NCI-H1694 treated with DMSO at 0.1 percent for 48 hours (cell line): ENCODE measurements around the gene KRTAP10-6.
"Not testable (repeated sequence)": the region's sequence is repeated elsewhere in the genome, so short reads cannot be mapped to it uniquely, and the experiment has no call there.

Experiments
- DNase-seq: peaks from one replicate; lab custom pipeline; 2025; lab: John Stamatoyannopoulos, UW

KRTAP10-6 gene

GRCh38 chr21:44599264-44600029 lies 7.1 kb upstream of the KRTAP10-6 start:
- DNase-seq, result no peak

- DNase-seq, result no peak
Observed at GRCh38 chr21:44598061-44598460, 5.8 kb upstream of the KRTAP10-6 start.

GRCh38 chr21:44596068-44596725 lies 3.9 kb upstream of the KRTAP10-6 start:
- DNase-seq, result no peak

DNA sequence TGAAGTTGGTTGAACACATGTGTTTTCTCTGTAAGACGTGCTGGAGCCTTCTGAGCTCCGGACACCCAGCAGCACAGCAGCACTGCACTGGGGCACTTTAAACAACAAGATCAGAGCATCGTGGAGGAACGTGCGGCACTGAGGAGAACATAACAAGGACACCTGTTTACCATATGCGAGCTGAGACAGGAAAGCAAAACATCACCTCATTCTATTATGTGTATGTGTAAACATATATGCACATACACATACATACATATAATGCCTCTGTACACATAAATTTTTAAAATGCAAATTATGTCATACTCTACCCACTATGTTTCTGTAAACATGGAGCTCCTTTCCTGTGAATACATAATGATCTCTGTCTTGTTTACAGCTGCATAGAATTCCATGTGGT lies 3.2 kb upstream of the KRTAP10-6 start:
- DNase-seq, result no peak

DNA sequence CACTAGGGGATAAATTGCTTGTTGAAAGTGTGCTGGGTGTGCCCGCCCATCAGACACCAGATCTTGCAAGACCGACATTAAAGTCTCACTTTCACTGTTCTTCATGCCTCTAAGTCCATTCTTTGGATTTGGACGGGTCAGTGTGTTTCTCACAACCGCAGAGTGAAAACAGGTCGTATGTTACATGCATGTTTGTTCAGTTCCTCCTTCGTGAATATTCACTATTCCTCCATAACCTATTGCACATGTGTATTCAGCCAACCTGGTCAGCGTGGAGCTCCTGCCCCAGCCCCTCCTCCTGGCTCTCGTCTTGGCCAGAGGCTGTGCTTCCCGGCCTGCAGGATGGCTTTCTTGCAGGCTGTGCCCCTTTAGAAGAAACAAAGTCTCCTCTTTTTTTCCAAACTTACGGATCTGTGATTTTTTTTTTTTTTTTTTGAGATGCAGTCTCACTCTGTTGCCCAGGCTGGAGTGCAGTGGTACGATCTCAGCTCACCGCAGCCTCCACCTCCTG lies 2.2 kb upstream of the KRTAP10-6 start:
- no peak for DNase-seq

DNA sequence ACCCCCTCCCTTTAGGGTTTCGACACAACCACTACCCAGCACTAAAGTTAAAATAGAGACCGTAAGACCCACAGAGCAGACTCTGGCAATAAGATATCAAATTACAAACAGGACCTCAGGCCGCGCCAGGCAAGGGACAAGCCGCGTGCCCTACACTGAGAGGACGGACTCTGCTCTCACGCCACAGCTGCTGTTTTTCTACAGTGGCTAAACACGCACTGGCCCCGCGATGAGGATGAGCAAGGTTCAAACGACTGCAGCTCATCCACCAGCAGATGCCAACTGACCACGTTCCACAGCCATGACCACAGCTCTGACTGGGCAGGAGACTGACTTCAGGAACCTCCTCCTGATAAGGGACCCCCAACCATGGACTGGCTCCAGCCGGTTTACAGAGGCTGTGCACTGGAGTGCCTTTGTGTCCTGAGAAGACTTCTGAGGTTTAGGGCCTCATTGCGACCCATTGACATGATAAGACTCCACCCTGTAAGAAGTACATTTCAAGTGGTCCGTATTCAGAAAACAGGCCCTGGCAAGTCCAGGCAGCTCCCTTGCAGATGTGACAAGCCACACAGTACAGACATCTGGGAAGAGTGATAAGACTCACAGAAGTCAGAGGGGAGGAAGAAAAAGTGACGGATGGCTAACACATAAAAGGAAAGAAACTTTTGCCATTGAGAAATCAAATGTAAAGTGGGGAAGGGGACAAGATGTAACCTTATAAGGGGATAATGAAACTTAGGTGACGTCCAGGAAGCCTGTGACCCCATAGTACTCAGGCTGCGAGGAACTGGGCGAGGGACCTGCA lies 1.5 kb upstream of the KRTAP10-6 start:
- DNase-seq, result no peak

DNA sequence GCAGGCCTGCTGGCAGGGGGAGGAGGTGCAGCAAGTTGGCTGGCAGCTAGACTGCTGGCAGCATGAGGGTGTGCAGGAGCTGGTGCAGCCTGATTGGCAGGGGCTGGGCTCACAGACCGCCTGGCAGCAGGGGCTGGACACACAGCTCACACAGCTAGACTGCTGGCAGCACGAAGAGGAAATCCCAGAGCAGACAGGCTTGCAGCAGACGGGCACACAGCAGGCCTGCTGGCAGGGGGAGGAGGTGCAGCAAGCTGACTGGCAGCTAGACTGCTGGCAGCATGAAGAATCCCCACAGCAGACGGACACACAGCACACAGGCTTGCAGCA lies 539 bp downstream of the KRTAP10-6 start:
- not testable (repeated sequence) for DNase-seq

- DNase-seq, result peak; percentile 73
Observed at GRCh38 chr21:44590897-44591800, 1.2 kb downstream of the KRTAP10-6 start.

DNA sequence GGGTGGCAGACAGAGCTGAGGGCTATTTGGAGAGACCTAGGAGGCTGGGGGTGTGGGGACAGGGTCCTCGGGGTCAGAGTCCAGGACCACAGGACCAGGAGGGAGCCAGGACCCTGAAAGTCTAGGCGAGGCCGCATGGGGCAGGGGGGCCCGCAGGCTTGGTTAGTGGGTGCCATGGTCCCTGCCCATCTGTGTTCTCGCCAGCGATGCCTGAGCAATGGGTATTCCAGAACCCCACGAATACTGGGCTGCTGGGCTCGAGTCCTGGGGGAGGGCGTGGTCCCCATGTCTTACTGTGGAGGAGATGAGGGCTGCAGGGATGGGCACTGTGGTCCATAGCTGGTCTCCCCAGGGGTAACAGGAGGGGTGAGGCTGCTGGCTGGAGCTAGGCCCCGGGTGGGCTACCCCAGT lies 2.0 kb downstream of the KRTAP10-6 start:
- no peak for DNase-seq

DNA sequence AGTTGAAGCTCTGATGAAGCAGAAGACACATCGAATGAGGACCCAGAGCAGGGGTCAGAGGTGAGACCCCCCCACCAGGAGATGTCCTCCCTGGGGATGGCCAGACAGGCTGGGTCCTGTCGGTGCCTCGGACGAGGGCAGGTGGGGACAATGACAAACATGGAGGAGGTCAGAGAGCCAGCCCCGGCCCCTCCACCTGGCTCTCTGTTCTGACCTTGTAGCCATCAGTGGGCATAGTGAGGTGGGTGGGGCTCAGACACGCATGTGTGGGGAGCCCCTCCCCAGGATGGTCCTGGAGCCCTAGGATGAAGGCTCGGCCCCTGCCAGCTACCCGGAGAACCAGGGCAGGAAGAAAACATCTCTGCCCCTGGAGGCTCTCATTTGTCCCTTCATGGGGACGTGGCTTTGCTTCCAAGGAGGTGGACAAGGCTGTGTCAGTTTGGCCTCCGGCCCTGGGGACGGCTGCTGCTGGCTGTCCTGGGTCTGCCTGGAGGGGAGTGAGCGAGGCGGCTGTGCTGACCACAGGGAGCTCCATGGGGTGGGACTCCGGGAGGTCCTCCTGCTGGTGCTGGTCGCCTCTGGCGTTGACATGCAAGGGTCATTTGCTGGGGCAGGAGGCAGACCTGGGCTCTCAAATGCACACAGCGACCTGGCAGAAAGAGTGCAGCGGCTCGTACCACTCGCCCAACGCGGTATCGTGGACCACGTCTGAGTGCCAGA lies 2.6 kb downstream of the KRTAP10-6 start:
- no peak for DNase-seq

- DNase-seq, result no peak
Observed at GRCh38 chr21:44589094-44589493, 3.2 kb downstream of the KRTAP10-6 start.

DNA sequence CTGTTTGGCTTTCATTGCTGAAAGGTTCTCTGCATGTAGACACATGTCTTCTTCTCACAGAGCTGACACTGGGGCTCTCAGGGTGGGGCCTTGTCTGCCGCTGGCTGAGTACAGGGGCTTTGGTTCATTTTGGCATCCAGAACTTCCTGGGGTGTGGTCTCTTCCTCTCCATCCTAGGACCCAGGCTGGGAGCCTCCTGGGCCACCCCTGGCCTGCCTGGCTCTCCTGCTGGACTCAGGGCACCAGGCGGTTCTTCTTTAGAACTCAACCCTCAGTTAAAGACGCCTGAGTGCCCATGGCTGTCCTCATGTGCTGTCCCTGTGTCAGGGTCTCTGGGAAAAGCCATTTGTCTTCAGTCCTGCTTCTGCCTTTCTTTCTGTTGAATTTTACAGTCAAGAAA lies 6.4 kb downstream of the KRTAP10-6 start:
- no peak for DNase-seq

- DNase-seq, result no peak
Observed at GRCh38 chr21:44583800-44584147, 8.5 kb downstream of the KRTAP10-6 start.

DNA sequence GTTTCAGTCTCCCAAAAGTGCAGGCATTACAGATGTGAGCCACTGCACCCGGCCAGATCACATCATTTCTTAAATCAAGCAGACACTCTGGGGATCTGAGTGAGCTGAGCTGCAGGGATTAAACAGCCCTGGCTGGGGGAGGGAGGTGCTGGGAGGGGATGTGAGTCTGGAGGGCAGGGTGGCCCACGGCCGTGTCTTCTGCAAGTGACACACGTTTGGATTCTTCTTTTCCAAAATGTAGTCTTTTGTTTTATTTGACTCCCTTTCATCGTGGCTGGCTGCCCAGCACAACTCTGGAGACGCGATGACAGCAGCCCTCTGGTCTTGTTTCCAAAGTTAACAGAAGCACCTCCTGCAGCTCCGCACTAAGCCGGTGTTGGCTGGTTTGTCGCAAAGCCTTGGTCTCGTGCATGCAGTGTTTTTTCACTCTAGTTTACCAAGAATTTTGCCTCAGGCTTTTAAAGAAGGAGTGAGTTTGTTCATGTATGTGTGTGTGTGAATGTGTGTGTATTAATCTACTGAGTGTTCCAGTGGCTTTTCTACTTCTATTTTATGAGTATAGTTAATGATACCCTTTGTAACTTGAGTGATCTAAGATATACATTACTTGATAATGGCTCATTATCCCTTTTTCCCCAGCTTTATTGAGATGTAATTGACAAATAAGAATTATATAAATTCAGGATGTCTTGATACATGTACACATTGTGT lies 9.1 kb downstream of the KRTAP10-6 start:
- DNase-seq, result no peak

DNA sequence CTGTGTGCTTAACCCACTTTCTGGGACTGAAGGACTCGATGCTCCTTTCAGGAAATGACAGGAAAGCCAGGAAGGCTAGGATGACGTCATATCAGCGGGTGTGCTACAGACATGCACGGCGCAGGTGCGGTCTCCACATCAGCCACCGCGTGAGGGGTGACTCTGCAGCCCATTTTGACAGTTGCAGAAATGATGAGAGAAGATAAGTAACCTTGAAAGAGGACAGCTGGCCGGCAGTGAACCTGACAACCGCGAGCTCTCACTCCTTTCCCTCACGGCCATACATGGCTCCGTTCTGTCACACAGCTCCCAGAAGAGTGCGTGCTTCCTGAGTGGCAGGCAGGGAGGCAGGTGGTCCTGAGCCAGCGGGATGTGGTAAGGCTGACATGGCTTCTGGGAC lies 10.2 kb downstream of the KRTAP10-6 start:
- DNase-seq, result no peak

- no peak for DNase-seq
Observed at GRCh38 chr21:44581158-44581557, 11.1 kb downstream of the KRTAP10-6 start.

DNA sequence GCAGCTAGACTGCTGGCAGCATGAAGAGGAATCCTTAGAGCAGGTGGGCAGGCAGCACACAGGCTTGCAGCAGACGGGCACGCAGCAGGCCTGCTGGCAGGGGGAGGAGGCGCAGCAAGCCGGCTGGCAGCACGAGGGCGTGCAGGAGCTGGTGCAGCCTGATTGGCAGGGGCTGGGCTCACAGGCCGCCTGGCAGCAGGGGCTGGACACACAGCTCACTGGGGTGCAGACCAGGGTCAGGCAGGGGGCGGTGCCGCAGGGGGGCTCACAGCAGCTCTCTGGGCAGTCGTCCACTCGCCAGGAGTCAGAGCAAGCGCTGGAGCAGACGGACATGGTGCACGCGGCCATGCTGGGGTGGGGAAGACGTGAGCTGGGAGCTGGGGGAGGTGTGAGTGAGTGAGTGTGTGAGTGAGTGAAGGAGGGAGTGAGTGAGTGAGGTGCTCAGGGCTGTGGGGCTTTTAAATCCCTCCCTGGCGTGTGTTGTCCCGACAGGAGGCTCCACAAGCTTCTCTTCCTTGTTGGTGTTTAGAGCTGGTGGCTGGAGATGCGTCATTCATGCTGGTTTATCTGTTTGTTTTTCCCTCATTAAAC lies 12.0 kb downstream of the KRTAP10-6 start, which contains the start of gene KRTAP10-5:
Gene KRTAP10-5 (minus strand): TSS at position 374 of the 591 bp plus-strand sequence. CDS start 26 bp downstream, at position 348.
- not testable (repeated sequence) for DNase-seq

GRCh38 chr21:44579833-44580144 lies 12.5 kb downstream of the KRTAP10-6 start:
- DNase-seq, result peak; percentile 85

DNA sequence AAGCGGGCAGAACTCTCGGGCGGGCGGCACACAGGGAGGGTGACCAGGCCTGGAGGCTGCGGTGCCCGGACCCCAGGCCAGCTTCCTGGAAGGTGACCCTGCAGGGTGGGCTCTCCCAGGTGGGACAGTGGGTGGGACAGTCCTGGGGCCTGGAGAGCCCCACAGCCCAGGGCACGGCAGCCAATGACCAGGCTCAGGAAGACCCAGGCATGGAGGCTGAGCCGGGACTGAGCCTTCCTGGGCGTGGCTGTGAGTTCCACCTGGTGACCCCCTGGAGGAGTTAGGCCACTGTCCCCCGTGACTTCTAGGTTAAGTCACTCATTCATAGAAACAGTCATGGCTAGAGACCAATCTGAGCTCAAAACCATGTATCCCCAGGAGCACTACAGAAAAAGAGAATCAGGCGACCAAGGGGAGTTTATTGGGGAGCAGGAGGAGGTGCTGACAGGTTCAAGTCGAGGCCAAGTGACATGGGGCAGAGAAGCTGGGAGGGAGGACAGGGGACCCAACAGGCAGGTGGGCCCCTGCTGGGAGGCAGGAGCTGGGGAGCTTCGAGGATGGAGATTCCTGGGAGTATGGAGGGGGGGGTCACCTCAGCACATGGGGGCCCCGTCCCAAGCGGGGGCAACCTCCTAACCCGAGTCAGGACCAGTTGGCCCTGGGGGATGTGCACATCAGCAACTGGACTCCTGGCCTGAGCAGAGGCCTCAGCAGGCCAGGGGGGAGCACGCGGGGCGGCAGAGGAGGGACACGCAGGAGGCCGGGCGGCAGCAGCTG lies 13.1 kb downstream of the KRTAP10-6 start:
- no peak for DNase-seq
